Measurements from ENCODE around the gene DEFB124.
"Not testable (repeated sequence)": the region's sequence is repeated elsewhere in the genome, so short reads cannot be mapped to it uniquely, and the experiment has no call there.

DEFB124 gene, protein sequence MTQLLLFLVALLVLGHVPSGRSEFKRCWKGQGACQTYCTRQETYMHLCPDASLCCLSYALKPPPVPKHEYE

DNA sequence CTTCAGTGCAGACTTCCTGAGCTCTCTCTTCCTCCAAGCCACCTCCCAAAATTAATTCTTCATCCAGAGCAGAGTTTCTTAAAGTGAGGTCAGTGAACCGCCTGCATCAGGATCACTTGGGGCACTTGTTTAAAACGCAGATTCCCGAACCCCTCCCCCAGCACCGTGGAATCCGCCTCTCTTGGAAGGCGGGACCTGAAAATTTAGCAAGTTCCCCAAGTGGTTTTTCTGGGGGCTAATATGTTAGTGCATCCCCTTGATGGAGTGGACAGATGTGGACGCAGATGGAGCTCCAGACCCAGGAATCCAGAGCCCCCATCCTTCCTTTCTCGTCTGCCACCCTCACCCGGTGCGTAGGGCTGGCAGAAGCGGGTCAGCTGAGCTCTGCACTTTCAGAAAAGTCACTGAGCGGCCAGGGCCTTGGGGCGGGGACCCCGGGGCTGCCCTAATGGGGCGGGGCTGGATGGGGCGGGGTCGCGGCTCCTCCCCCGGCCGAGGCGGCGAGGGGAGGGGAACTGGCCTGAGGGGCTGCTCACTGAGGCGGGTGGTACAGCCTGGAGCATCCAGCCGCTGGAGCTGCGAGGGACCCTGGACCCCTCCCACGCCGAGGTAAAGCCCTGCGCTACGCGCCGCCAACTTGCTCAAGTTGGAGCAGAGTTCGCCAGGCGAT lies at the start of gene DEFB124, which contains the start of gene REM1:
Gene DEFB124, minus strand, starts transcription at position 370 of the 670 bp plus-strand sequence. CDS start 2,114 bp downstream, outside the sequence.
Gene REM1, plus strand, starts transcription at position 531 of the 670 bp plus-strand sequence. CDS start 1,158 bp downstream, outside the sequence.
- DNase-seq = no peak

DNA sequence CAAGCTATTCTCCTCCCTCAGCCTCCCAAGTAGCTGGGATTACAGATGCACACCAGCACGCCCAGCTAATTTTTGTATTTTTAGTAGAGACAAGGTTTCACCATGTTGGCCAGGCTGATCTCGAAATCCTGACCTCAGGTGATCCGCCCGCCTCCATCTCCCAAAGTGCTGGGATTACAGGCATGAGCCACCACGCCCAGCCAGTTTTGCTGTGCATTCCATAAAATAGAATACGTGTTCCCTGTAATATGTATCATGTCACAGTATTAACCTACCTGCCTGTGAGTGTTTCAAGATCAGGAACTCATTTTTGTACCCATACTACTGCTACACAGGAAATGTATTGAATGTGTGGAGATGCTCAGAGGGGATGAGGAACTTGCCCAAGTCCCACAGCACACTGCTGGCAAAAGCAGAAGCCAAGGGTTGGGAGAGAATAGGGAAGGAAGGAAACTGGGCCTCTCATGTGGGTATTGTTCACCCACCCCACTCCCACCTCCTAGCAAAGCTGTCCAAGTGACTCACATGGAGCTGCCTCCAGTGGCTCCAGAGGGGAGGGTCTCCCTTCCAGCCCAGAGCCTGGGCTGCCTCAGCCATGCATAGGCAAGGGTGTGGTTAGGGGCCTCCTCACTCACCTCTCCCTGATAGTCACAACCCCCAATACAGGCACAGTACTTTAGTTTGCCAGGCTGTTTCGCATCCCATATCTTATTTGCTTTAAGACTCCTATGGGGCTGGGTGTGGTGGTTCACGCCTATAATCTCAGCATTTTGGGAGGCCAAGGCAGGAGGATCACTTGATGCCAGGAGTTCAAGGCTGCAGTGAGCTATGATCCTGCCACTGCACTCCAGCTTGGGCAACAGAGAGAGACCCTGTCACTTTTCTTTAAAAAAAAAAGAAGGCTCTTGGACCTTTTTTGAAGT lies 48.7 kb upstream of the DEFB124 start:
- DNase-seq = peak; percentile 66

DNA sequence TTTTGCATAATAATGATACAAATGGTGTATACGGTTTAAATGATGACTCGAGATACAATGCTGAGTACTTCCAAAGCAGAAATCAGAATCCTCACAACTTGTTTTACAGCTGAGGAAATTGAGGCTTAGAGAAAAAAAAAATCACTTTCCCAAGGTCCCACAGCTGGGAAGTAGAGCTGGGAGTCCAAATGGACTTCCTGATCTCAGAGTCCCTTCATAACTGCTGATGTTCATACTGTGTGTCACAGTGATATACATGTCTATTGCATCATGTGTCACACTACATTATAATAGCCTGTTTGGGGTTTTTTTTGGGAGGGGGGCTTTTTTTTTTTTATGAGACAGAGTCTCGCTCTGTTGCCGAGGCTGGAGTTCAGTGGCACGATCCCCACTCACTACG lies 47.8 kb upstream of the DEFB124 start:
- no peak for DNase-seq

DNA sequence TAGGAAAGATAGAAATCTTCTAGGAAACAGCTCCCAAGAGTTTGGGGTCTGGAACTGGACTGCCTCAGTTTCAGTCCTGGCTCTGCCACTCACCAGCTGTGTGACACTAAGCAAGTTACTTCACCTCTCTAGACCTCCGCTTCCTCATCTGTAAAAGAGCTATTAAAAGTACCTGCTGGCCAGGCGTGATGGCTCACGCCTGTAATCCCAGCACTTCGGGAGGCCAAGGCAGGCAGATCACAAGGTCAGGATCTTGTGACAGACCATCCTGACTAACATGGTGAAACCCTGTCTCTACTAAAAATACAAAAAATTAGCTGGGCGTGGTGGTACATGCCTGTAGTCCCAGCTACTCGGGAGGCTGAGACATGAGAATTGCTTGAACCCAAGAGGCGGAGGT lies 46.3 kb upstream of the DEFB124 start:
- DNase-seq = not testable (repeated sequence)

DNA sequence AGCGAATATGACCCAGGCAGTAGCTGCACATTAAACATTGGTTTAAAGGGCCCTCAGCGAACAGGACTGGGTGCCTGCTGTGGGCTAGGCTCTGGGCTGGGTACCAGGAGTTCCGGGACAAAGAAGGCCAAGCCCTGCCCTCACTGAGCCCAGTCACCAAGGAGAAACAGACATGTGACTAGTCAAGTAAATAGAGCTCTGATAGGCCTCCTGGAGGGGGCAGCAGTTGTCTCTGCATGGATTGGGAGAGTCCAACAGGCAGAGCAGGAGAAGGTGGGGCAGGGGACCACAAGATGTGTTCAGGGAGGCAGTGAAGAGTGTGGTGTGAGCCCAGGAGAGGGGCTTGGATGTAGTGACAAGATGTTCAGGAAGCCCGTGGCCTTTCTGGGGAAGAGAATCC lies 42.4 kb upstream of the DEFB124 start:
- peak; percentile 89 for DNase-seq

DNA sequence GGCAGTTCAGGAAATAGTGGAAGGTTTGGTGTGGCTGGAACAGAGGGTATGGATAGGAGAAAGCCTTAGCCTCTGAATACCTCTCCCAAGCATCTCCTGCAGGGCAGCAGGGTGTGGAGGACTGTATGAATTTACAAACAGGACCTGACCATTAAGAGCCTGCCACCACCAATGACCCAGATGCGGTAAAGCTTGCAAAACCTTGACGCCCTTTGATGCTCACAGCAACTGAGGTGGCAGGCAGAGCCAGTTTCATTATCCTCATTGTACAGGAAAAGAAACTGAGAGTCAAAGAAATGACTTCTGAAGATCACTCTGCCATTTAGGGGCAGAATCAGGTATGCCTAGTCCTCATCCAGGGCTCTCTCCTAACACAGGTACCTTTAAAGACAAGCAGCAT lies 41.7 kb upstream of the DEFB124 start:
- no peak for DNase-seq

DNA sequence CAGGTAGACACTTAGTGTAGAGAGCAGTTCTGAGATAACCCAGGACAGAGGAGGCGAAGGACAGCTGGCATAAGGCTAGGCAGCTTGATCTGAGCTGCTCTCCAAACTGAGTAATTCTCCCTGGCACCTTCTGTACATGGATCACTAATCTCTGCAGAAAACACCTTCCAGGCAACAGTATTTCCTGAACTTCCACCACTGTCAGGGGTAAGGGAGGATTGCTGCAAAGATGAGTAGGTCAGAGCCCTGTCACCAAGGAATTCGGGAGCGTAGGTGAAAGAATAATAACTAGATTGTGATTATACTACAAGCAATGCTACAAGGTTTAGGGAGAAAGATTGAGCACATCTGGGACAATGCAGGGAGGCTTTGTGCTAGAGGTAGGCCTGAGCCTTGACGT lies 41.2 kb upstream of the DEFB124 start:
- DNase-seq = no peak

DNA sequence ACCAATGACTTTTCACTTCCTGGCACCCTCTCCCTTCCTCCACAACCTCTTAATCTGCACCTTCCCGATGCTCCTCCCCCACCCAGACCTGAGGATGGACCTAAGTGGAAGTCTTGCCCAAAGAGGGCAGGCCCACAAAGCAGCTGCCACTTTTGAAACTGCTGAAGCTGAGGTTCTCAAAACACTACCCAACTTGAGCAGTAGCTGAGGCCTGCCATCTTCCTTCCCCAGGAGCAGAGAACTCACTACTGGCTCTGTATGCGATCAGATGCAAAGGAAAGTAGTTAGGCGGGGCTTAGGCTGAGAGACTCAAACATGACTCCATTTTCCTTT lies 40.8 kb upstream of the DEFB124 start:
- DNase-seq = no peak

DNA sequence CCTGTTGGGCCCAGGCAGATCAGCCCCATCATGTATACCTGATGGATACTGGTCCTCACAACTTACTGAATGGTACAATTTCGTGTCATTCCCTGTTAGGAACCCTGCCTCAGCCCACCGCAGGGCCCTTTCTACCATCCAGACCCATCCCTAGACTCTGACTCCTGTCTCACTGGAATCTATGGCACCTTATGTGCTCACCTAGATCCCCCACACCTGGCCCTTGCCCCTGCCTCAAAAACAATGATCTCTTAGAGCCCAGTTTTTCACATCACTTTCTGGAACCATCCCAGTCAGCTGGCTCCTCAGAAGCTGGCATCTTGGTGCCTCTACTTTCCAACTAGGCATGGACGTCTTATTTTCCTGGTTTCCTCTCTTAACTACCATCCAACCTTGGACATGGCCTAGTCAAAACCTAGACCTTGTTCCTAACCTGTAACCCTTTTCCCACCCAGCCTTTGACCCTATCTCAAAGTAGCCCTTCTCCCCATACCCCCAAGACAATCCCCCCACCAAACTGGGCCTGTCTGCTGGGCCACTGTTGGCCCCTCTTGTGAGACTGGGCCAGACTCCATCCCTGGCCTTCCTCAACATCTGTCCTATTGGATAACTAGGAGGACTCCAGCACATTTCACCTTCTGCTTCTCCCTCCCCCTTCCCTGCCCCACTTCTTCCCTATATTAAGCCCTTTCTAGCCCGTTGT lies 40.3 kb upstream of the DEFB124 start:
- DNase-seq = no peak

DNA sequence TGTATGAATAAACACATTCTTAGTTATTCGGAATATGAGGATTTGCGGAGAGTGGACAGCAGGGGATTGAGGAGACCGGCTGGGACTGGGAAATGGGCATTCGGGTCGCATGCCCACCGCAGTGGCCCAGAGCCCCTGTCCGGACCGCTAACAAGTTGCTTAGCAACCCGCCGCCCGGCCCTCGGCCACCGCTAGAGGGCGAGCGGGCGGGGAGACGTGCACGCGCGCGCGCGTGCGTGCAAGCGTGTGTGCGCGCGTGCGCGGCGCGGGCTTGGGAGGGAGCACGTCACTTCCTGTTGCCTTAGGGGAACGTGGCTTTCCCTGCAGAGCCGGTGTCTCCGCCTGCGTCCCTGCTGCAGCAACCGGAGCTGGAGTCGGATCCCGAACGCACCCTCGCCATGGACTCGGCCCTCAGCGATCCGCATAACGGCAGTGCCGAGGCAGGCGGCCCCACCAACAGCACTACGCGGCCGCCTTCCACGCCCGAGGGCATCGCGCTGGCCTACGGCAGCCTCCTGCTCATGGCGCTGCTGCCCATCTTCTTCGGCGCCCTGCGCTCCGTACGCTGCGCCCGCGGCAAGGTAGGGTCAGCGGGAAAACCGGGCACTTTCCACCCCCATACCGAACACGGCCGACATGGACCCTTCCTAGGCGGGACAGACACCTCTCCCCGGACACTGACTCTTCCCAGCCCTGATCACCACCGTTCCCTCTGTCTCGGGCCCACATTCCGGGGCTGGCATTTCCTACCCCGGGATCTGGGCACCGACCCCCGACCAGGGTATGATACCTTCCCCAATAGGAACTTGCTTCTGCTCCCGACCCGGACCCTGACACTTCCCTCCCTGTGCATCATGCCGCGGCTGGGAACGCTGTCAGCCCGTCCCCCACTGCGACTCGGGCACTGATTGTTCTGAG lies 39.5 kb upstream of the DEFB124 start, which contains the start of gene HM13:
Gene HM13, plus strand, starts transcription at position 289 of the 918 bp plus-strand sequence. Its CDS starts 110 bp downstream, at position 399.
- DNase-seq = peak; percentile 96

DNA sequence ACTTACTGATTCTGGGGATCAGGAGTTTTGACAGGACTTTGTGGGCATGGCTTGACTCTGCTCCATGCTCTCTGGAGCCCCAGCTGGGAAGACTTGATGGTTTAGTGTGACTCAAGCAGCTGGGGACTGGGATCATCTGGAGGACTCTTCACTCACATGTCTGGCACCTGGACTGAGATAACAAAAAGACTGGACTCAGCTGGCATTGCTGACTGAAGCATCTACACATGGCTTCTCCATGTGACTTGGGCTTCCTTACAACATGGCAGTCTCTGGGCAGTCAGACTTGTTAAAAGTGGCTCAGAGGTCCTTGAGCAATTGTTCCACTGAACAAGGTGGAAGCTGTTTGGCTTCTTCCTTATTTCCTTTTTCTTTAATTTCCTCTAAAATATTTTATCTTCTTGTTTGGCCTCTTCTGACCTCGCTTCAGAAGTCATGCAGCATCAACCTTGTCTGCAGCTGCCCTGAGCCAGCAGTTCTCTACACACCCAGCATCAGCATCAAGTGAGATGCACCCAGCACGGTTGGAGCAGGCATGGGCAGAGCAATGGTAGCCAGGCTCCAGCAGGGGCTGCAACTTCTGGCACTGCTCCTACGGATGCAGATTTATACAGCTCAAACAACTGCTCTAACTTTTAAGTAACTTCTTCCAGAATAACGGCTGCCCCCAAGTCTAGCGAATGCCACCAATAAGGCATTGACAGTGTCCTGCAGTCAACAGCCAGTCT lies 33.8 kb upstream of the DEFB124 start:
- DNase-seq = no peak

DNA sequence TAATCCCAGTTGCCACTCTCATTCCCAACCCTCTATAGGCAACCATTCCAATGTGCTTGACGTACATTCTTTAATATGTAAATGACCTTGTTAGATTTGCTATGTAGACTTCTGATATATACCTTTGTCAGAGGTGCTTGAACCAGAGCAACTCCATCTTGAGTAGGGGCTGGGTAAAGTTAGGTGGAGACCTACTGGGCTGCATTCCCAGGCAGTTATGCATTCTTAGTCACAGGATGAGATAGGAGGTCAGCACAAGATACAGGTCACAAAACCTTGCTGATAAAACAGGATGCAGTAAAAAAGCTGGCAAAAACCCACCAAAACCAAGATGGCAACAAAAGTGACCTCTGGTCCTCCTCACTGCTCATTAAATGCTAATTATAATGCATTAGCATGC lies 31.0 kb upstream of the DEFB124 start:
- no peak for DNase-seq

DNA sequence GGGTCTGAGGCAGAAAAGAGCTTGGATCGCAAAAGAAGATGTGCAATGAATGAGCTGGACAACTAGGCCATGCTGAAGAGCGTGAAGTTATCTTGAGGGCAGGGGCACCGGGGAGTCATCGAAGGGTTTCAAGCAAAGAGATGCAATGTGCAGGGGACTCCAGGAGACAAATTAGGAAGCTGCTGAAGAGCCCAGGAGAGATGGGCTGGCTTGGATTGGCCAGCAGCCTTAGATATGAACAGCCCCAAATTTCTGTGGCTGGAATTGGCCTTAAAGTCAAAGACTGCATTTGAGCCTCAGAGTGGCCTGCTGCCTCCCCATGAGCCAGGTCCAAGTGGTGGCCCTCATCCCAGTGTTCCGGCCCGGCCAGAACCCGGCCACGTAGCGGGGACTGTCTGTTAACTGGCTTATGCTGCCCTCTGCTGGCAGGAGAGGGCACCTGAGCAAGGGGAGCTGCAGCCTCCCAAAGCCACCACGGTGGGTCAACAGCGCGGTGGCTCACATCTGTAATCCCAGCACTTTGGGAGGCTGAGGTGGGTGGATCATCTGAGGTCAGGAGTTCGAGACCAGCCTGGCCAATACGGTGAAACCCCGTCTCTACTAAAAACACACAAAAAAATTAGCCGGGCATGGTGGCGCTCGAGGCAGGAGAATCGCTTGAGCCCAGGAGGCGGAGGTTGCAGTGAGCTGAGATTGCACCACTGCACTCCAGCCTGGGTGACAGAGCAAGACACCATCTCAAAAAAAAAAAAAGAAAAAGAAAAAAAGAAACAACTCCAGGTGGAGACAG lies 28.2 kb upstream of the DEFB124 start:
- peak; percentile 88 for DNase-seq

DNA sequence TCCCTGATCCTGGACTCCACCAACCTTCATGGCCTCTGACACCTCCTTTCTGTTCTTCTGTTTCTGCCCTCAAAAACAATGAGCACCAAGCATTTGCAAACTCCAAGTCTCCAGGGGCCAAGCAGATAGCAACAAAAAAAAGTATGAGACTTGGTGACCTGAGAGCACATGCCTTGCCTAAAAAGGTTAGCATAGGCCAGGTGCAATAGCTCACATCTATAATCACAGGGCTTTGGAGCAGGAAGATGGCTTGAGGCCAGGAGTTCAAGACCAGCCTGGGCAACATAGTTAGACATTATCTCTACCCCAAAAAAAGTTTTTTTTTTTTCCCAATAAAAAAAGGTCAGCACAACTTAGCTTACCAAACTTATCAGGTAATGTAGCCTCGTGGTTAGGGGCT lies 25.6 kb upstream of the DEFB124 start:
- no peak for DNase-seq

DNA sequence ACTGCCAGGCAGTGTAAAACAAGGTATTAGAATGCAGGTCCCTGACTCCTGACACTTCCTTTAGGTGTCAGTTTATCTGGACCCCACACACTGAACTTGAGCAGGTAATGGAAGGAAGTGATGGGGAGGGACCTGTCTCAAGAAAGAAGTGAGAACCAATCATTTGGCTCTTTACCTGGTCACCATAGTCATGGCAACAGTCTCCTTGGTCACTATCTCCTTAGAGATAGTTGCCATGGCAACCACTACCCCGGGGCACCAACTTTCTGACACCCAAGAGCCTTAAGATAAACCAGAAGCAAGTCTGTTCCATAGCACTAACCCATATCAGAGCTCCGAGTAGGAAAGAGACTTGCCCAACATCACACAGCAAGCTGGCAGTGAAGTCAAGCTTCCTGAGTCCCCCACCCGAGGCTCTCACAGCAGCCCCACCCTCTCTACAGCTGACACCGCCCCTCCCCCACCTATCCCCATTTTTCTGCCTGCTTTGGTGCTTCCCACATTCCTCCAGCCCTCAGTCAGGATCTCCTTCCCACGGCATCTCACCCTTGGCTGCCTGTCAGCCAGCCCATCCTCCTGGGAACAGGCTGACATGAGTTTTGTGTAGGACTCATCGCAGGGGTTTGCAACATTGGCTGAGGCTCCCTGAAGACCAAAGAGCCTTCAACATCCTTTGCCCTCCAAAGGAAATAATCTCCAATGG lies 23.1 kb upstream of the DEFB124 start:
- DNase-seq = peak; percentile 59

DNA sequence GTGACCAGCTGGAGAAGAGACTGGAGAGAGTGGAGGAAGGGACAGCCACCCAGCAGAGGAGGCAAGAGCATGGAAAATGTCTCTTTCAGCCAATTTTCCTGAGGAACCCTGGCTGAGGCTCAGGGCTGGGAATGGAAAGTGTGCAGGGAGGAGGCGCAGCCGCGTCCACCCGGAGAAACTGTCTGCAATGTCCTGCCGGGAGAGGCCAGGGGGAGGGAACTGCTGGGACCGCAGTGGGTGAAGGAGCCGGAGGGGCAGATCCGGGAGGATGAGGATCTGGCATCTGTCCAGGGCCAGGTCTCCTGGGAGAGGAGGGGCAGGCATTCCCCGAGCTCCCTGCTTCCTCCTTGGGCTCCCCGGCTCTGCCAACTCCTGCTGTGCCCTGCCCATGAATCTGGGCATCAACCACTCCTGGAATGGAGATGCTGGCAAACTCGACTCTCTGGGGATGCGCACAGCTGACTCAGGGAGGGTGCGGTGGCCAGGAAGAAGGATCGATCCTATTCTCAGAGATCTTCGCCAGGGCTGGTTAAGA lies 21.9 kb upstream of the DEFB124 start:
- no peak for DNase-seq

DNA sequence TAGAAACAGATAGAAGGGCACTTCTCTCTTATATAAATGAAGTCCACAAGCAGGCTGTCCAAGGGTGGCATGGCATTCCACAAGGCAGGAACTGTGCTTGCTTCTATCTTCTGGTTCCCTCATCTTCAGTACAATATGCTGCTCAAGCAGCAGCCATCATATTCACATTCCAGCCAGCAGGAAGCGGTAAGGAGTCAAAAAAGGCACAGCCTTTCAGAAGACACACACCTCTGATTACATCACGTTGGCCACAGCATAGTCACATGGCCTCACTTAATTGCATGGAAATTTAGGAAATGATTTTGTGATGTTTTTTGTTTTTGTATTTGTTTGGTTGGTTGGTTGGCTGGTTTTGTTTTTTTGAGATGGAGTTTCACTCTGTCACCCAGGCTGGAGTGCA lies 19.2 kb upstream of the DEFB124 start:
- DNase-seq = peak; percentile 68

DNA sequence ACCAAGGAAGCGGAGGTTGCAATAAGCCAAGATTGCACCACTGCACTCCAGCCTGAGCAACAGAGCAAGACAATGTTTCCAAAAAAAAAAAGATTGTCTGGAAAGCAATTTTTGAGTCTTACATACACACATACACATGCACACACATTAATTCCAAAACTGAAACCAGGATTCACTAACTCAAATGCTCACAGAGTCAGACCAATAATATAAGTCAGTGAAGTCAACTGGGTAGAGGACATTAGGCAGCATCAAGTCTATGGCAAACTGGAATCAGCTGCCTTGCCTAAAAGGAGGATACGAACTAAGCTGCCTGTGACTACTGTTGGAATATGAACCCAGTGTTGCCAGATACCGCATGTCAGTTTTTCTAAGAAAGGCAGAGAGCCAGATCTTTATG lies 15.8 kb upstream of the DEFB124 start:
- no peak for DNase-seq

DNA sequence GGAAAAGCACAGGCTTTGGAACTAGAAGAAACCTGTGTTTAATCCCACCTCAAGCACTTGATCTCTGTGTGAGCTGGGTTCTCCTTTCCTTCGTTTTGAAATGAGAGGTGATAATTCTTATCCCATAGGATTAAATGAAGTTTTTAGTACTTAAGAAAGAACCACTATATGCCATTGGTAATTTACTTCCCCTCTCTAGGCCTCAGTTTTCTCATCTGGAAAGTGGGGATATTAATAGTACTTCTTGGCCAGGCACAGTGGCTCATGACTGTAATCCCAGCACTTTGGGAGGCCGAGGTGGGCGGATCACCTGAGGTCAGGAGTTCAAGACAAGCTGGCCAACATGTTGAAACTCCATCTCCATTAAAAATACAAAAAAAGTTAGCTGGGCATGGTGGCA lies 14.2 kb upstream of the DEFB124 start:
- no peak for DNase-seq

DNA sequence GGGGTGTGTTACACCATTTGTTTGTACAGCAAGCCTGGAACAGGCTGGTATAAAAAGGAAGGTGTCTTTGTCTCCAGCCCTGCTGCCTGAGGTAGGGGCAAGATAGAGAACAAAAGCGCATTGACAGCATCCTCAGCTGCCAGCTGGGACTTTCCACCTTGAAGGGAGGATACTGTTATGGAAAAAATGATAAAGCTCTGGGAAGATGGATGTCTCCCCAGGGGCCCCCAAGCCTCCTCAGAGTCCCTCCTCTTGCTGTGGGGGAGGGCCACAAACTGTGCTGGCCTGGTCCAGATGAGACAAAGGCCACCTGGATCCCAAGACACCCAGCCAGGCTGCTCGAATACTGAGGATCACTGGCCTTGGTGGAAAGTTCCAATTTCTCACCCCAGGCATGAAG lies 13.2 kb upstream of the DEFB124 start:
- DNase-seq = no peak
